HEK293T (cell line): ENCODE measurements around the gene BICDL1.
"Not testable (repeated sequence)": the region's sequence is repeated elsewhere in the genome, so short reads cannot be mapped to it uniquely, and the experiment has no call there.

Experiments used
- BHLHE40 ChIP-seq: fragments of 450-650 bp; IDR thresholded peaks from 2 replicates; pipeline ENCODE4 v1.6.1; 2016; ENCODE audit warnings: mild to moderate bottlenecking, moderate library complexity, borderline replicate concordance
- ELF4 ChIP-seq: fragments of 450-650 bp; IDR thresholded peaks from 2 replicates; pipeline ENCODE4 v1.6.1; 2017; ENCODE audit warnings: antibody characterized with exemption
- FOXA1 ChIP-seq: fragments of 450-650 bp; IDR thresholded peaks from 2 replicates; pipeline ENCODE4 v1.6.1; 2016; ENCODE audit warnings: mild to moderate bottlenecking
- FOXM1 ChIP-seq: fragments of 450-650 bp; IDR thresholded peaks from 2 replicates; pipeline ENCODE4 v1.6.1; 2017; ENCODE audit warnings: mild to moderate bottlenecking, borderline replicate concordance
- HDGF ChIP-seq: fragments of 450-650 bp; IDR thresholded peaks from 2 replicates; pipeline ENCODE4 v1.6.1; 2017; ENCODE audit warnings: antibody characterized with exemption, borderline replicate concordance
- L3MBTL2 ChIP-seq: fragments of 450-650 bp; conservative IDR thresholded peaks from 2 replicates; pipeline ENCODE4 v1.6.1; 2016; ENCODE audit warnings: mild to moderate bottlenecking
- SP1 ChIP-seq: fragments of 450-650 bp; IDR thresholded peaks from 2 replicates; pipeline ENCODE4 v1.6.1; 2017
- SUZ12 ChIP-seq: fragments of 450-650 bp; IDR thresholded peaks from 2 replicates; pipeline ENCODE4 v1.6.1; 2016; ENCODE audit warnings: mild to moderate bottlenecking
- TARDBP ChIP-seq: fragments of 450-650 bp; IDR thresholded peaks from 2 replicates; pipeline ENCODE4 v1.6.1; 2016

GRCh38 chr12:120014381-120014735 is 25.3 kb downstream of the BICDL1 start:
- not testable (repeated sequence) for TF ChIP-seq FOXM1, SP1, ELF4, HDGF, SUZ12, TARDBP, BHLHE40, L3MBTL2, FOXA1
